ENCODE results near the gene DCHS2.
A peak's percentile ranks its signal among the peaks of the same experiment; 100 is the strongest.
"Not testable (repeated sequence)": the region's sequence is repeated elsewhere in the genome, so short reads cannot be mapped to it uniquely, and the experiment has no call there.

Gene DCHS2

DNA sequence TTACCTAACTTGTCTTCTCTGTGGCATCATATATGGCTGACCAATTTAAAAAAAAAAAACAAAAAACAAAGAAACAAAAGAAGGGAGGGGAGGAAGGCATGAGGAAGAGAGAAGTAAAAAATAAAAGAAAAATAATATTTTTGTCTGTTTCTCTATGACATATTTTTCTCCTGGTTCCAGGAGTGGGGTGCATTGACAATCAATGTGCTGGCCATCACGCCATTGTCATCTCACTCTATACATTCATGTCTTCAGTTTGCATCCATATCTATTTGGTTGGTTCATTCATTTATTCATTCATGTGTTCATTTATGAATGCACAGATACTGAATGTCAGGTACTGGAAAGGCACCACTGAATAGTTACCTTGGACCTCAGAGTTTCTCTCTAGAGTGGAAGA is 183.4 kb downstream of the DCHS2 start:
- no peak for DNase-seq

DNA sequence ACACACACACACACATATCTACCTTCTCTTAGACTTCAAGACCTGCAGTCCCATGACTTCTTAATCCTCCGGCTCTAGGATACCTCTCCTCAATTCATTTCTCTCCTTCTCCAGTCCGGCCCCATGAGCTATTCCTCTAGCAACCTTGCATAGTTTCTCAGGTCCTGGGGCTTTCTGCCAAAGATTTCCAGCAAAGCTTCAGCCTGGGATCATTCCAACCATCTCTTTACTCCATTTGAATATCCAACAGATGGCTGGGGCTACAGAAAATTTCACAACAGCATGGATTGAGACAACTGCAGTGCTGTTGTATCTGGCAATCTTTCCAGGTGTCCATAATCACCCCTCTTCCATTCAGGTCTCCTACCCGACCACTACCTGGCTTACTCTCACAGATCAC is 184.1 kb downstream of the DCHS2 start:
- DNase-seq: no peak

DNA sequence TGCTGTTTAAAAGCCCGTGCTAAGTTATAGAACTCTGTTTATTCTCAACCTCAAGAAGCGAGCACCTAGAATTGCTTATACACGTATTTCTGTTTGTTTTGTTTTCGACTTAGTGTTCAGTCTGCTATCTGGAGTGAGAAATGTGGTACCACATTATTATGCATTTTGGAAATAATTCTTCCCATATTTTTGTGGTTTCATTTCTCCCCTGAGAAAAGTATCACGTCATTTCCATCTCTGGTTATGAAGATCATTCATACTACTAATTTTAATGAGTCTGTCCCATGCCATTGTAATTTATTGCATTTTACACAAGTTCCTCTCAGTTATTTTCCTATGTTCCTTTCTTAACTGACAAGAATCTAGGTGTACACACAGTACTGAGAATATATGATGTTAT is 186.0 kb downstream of the DCHS2 start:
- DNase-seq: no peak

DNA sequence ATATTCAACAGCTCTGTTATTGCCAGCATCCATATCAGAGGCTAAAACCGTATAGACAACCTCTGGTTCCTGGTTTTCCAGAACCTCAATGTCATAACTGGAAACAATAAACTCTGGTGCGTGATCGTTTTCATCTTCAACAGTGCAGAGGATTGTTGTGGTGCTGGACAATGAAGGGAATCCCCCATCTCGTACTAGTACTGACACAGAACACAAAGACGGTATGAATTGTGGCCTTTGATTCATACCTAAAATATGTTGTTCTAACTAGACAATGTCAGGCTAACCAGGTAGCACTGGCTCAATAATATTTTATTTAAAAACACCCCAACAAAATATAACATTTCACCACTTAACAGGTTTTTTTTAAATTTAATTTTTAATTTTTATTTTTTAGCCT is 186.9 kb downstream of the DCHS2 start:
- no peak for DNase-seq

DNA sequence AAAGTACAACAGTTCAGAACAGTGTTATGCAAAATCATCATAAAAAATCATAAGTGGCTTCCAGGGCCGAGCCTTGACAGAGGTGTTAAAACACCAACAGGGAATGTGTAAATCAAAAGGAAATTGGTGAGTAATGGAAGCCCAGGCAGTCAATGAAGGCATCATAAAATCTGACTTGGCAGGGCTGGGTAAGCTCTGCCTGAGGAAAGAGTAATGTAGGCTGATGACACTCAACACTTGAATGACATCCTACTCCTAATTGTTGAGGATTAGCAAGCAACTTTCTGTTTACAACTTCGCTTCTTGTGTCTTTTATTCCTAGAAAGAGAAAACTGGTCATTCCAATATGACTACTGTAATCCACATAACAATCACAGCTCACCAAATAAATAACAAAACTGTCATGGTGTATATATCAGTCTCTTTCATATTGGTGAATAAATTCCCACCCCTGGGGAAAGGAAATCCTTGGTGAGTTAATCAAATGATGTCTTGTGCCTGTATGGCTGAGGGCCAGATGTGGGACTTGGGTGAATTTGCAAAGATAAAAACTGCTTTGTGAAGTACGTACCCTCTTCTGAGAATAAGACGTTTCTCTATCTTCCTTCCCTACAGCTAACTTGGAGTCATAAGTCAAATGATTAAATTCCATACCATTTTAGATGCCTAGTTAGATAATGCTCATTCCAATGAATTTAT is 196.8 kb downstream of the DCHS2 start:
- no peak for DNase-seq

DNA sequence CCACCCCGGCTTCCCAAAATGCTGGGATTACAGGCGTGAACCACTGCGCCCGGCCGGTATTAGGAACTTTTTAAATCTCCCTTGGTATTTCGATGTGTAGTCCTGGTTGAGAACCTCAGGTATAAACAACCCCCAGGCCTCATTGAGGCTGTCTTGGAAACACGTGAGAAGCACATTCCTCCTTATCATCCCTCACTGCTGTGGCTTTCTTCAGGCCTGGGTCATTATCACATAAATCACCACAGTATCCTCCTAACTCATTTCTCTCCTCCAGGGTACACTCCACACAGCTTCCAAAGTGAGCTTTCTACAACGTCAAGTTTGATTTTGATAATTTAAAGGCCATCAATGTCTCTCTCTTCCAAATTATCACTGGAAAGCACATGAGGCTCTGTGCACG is 198.2 kb downstream of the DCHS2 start:
- no peak for DNase-seq

DNA sequence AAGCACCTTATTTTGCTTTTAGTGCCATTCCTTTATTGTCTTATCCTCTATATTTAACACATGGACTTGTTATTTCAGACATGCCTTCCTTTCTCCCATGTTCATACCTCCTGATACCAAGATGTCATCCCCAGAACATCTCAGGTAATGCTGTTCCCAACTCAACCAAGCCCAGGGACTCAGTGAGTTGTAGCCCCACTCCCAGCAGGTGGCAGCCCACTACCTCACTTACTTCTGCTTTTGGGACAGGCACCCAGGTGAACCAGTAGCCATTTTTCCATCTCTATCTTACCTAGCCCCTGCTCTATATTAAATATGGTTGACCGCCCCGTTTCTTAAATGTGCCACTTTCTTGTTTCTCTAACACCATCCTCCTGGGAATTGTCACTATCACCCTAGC is 199.0 kb downstream of the DCHS2 start:
- DNase-seq: no peak

DNA sequence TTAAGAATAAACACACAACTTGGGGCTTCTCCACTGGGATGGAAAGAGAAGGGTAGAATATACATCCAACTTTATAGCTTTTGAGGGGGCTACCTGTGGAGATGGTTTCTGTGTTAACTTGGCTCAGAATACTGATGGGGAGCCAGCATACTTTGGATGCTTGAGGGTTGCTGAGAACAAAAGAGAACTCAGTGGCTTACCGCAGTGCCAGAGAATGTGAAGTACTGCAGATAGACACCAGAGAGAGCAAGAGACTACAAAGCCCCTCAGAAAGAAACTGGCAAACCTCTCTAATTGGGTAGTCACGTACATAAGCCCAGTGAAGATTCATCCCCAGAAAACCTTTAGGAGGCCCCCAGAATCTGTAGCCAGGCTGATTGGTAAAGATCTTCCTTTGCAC is 214.4 kb downstream of the DCHS2 start:
- peak; percentile 82 for DNase-seq

DNA sequence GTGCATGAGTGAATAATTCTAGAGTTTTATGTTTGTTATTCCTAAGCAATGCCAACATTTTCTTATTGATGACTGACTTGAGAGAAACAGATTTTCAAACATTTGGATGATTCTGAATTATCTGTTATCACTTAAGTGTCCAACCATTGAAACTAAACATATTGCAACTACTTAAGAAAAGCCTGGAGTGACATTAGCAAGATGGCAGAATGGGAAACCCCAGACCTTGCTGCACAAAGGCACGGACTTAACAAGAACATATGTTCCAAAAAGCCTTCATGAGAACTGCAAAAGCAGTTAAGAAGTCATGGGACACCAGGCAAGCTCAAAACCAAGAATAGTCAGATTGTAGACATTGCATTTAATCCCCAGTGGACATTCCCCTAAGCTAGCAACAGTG is 215.1 kb downstream of the DCHS2 start:
- DNase-seq: no peak

DNA sequence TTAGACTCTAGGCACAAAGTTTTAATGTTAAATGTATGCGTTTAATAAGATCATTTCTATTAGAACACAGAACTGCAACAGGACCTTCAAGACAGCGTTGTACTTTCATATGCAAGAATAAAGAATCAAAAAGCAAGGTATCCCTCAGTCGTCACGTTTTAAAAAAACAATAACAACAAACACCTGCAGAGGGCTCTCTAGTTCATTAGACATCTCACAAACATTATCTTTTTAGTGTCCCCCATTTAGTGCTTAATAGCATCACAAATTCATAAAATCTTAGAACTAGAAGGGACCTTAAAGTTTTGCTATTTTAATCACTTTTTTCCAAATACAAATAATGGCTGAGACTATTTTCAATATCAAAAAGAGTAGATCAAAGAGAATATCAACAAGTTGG is 236.6 kb downstream of the DCHS2 start:
- DNase-seq: no peak

DNA sequence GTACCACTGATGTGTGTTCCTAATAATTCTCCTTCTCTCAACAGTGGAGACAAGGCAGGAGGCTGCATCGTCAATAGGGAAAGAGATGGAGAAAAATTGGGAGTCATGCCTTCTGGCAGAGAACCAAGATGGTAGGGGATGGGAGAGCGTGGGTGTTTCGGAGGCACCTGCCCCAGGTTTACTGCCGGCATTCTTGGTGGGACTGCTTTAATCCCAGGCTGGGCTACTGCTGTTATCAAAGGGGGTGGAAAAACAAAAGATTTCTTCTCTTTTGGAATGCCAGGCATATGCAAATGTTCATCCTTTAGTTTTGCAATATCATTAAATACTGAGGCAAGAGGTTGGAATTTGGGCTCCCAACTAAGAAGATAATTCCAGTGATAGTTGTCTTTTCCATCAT is 257.0 kb downstream of the DCHS2 start:
- DNase-seq: no peak

DNA sequence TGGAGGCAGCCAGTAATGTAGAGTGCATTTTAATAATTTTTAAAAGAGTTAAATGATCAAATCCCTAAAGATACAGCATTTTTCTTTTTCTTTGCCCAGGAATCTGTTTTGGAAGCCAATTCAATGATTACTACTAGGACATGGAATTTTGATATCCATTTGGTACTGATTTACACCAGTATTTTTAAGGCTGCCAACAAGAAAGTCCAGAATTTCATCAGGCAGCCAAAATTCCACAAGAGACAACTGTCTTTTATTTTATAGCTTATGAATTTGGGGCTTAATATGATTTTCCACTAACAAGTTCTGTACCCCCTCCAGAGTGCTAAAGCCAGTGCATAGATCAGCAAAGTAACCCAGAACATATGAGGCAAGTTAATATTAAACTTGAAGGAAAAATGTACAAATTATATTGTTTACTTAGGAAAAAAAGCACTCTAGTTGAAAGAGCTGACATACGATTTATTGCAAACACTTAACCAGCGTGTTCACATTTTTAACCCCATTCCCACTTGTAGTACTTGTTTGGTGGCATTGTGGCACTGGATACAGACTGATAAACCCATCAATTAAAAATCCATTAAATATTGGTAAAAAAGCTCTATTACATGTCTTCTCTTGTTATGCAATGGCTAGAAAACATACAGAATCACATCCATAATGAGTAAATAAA is 259.7 kb downstream of the DCHS2 start:
- DNase-seq: no peak

DNA sequence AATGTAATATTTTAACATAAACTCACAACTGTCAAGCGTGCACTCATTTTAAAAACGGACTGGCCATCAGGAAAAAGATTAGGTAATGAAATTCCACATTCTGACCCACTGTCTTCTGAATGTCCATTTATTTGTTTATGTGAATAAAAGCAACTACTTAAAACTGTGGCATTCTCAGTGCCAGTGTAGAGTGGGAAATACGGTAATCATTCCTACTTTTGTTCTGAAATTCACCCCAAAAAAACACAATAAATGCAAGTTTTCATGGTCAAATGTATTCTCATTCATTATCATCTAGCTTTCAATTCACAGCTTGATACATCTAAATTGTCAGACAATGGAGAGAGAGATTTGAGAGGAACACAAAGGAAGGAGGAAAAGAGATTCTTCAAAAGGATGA is 260.9 kb downstream of the DCHS2 start:
- no peak for DNase-seq

DNA sequence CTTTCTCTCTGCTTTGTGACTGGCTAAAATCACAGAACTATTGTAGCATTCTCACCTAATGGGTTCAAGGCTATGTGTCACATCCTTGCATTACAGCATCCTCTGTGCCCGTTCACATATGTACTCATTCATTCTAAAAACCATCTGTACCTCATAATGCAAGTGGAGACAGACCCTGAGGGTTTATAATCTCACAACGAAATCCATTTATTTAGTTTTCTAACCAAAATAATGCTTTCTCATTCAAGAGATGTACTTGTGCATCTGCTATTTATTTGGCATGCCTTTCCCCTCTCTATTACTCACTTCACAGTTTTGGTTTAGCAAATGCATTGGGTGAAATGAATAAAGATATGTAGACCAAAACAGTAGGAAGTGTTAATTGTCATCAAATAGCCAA is 261.5 kb downstream of the DCHS2 start:
- no peak for DNase-seq

DNA sequence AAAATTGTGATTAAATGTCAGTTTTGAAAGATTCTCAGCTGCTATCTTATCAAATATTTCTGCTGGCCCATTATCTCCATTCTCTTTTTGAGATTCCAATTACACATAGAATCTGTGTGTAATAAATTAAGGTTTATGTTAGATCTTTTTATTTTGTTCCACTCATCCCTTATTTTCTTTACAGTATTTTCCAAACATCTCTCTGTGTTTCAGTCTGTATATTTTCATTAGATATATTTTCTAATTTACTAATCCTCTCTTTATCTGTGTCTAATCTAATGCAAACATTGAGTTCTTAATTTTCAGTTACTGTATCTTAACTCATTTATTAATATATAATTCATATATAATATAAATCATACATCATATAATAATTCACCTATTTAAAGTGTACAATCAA is 268.7 kb downstream of the DCHS2 start:
- DNase-seq: no peak

DNA sequence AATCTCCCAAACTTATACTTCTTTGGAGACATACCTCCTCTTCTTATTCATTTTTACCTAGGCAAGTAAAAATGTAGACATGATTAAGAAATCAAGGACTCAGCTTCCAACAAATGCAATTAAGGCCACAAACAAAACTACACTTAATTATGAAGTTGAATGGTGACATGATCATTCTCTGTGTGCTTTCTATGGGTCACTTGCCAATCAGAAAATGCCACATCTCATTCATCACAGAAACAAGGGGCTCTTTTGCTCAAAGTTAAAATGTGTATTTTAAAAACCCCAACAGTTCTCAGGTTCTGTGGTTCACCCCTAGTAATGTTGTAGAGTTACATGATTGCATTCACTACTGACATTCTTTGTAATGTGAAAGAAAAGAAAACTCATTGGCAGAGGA is 273.5 kb downstream of the DCHS2 start:
- DNase-seq: no peak

DNA sequence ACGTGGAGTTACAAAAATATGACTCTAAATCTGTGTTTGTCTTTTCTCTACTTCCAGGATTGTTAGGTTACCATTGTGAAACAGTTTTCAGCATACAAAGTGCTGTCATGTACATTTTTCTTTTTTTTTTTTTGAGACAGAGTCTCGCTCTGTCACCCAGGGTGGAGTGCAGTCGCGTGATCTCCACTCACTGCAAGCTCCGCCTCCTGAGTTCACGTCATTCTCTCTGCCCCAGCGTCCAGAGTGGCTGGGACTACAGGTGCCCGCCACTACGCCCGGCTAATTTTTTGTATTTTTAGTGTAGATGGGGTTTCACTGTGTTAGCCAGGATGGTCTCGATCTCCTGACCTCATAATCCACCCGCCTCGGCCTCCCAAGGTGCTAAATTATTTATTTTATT is 274.2 kb downstream of the DCHS2 start:
- not testable (repeated sequence) for DNase-seq

DNA sequence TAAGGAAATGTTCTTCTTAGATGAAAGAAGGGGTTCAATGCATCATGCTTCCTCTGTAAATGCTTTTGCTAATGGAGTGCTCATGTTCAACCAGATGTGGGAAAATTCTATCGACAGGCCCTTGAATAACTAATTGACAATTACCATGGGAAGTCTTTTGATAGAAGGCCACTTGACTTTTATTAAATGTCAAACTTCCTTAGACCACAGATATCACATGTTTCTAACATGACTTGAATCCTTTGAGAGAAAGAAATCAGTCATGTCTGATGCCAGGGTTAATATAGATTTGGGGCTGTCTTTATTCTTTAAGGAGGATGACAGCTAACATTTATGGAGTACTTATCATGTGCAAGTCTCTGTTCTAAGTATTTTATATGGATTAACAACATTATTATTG is 280.1 kb downstream of the DCHS2 start:
- no peak for DNase-seq

DNA sequence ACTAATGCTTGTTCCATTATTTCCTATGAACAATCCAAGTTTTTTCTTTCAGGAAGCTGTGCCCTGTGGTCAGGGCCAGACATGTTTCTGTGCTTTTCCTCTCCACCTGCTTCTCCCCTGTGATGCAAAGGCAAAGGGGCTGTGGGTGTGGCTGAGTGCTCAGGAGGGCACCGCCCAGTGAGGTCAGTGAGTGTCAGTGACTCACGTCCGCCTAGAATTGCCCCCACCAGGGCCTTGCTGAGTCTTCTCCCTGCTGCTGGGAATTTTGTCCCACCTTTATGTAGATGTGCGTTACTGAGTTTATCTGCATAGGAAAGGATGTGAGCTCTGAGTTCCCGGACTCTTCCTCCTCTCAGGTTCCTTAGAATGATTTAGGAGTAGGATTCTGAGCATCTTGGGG is 283.2 kb downstream of the DCHS2 start:
- DNase-seq: peak; percentile 73

DNA sequence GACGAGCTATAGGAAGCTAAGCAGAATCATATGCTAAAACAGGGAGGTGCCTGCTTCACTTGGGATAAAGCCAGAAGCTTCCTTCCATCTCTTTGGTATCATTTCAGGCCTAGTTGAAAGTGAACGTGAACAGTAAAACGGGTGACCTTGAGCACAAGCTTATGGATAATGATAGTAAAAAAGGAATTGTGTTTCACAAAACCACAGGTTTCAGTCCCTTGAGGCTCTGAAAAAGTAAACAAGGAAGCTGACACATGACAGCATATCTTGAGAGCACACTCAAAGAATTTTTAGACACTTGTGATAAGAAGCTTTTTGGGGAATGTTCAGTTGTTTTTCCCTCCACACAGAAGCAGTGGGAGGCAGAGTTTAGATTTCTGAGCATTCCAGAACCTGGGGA is 286.1 kb downstream of the DCHS2 start:
- DNase-seq: no peak

DNA sequence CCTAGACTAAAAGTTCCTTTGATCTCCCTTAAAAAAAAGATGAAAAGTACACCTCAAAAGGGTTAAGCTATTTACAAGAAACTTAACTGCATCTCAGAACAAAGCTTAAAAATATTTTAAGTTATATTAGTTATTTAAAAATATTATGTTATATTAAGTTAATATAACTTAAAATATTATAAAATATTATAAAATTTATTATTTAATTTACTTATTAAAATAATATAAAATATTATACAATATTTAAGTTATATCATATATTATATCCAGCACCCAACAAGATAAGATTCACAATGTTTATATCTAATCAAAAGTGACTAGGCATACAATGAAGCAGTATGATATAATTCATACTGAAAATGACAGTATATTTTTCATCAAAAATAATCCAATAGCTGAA is 296.9 kb downstream of the DCHS2 start:
- DNase-seq: no peak

DNA sequence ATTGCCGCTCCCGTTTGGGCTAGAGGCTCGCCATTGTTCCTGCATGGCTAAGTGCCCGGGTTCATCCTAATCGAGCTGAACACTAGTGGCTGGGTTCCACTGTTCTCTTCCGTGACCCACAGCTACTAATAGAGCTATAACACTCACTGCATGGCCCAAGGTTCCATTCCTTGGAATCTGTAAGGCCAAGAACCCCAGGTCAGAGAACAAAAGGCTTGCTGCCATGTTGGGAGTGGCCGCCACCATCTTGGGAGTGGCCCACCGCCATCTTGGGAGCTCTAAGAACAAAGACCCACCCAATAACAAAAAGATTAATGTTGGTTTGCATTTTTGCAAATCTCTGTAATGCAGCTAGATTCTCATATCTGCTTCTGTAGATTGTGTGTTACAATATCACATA is 299.0 kb downstream of the DCHS2 start:
- no peak for DNase-seq

DNA sequence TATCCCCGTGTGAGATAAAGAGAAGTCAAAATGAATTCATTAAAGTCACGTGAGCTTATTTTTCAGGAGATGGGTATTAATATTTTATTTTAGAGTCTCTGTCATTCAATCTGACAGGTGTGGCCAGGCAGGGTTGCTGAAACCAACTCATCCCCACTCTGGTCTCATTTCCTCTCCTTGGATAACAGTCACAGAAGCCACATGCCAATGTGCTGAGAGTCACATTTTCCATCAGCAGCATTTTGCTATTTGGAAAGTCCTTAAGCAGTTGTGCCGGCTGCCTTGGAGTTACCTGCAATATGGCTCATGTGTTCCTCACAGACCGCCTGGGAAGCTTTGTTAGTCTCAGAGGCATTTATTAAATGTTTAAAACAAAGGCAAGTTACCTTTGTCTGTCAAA is 302.3 kb downstream of the DCHS2 start:
- DNase-seq: no peak

DNA sequence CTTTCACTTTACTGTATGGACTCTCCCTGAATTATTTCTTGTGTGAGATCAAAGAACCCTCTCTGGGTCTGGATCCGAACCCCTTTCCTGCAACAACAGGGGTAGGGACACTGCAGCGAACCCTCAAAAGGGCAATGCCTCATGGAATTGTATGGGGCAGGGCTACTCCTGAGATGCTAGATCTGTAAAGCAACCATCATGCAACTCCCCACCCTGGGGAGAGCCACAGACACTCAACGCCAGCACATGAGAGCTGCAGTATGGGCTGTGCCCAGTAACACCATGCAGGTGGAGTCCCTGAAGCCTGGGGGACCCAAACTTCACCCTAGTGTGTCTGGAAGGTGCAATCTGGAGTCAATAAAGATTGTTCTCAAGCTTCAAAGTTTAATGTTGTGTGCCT is 304.7 kb downstream of the DCHS2 start:
- no peak for DNase-seq

DNA sequence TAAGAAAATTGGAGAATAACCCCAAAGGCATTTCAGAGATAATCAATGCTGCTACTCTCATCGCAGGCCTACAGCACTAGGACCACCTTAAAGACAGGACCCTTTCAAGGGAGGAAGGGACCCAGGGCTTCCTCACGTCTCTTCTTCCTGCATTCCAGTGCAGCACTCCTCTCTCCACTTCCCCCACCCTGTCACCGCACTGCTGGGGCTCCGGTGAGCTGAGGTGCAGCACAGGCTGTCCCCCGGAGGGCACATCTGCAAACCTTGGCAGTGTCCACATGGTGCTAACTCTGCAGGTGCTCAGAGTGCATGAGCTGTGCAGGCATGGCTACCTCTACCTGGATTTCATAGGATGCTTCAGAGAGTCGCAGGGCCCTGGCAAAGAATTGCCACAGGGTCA is 305.6 kb downstream of the DCHS2 start:
- no peak for DNase-seq

All from islet precursor cell (in vitro differentiated cells).